HEK293T (cell line): ENCODE data around the gene ZNF625.

ENCODE experiments used
- CTCF ChIA-PET: fragments of 350-600 bp; formaldehyde crosslinking; extraction: SDS; loops from one replicate; lab custom pipeline; 2021; ENCODE audit warnings: antibody characterized with exemption, inconsistent platforms; lab: Yijun Ruan, JAX
- POLR2A ChIA-PET: fragments of 350-600 bp; formaldehyde crosslinking; extraction: SDS; loops from one replicate; lab custom pipeline; 2020; ENCODE audit warnings: antibody characterized with exemption, inconsistent platforms; lab: Yijun Ruan, JAX
- DNase-seq: peaks from one replicate; pipeline ENCODE4 v3.0.0; 2012; ENCODE audit warnings: mixed read lengths; ENCODE audit errors: extremely low spot score
- ARNT ChIP-seq: fragments of 450-650 bp; IDR thresholded peaks from 2 replicates; pipeline ENCODE4 v1.6.1; 2017; ENCODE audit warnings: mild to moderate bottlenecking
- BHLHE40 ChIP-seq: fragments of 450-650 bp; IDR thresholded peaks from 2 replicates; pipeline ENCODE4 v1.6.1; 2016; ENCODE audit warnings: mild to moderate bottlenecking, moderate library complexity, borderline replicate concordance
- CTBP1 ChIP-seq: fragments of 450-650 bp; IDR thresholded peaks from 2 replicates; pipeline ENCODE4 v1.6.1; 2016; ENCODE audit warnings: borderline replicate concordance
- ELF4 ChIP-seq: fragments of 450-650 bp; IDR thresholded peaks from 2 replicates; pipeline ENCODE4 v1.6.1; 2017; ENCODE audit warnings: antibody characterized with exemption
- FOXA1 ChIP-seq: fragments of 450-650 bp; IDR thresholded peaks from 2 replicates; pipeline ENCODE4 v1.6.1; 2016; ENCODE audit warnings: mild to moderate bottlenecking
- FOXK2 ChIP-seq: fragments of 450-650 bp; IDR thresholded peaks from 2 replicates; pipeline ENCODE4 v1.6.1; 2016; ENCODE audit warnings: mild to moderate bottlenecking
- FOXM1 ChIP-seq: fragments of 450-650 bp; IDR thresholded peaks from 2 replicates; pipeline ENCODE4 v1.6.1; 2017; ENCODE audit warnings: mild to moderate bottlenecking, borderline replicate concordance
- HDGF ChIP-seq: fragments of 450-650 bp; IDR thresholded peaks from 2 replicates; pipeline ENCODE4 v1.6.1; 2017; ENCODE audit warnings: antibody characterized with exemption, borderline replicate concordance
- L3MBTL2 ChIP-seq: fragments of 450-650 bp; conservative IDR thresholded peaks from 2 replicates; pipeline ENCODE4 v1.6.1; 2016; ENCODE audit warnings: mild to moderate bottlenecking
- LEF1 ChIP-seq: fragments of 450-650 bp; IDR thresholded peaks from 2 replicates; pipeline ENCODE4 v1.6.1; 2017; ENCODE audit warnings: mild to moderate bottlenecking, borderline replicate concordance
- NFRKB ChIP-seq: fragments of 450-650 bp; IDR thresholded peaks from 2 replicates; pipeline ENCODE4 v1.6.1; 2016; ENCODE audit warnings: mild to moderate bottlenecking, moderate library complexity
- SP1 ChIP-seq: fragments of 450-650 bp; IDR thresholded peaks from 2 replicates; pipeline ENCODE4 v1.6.1; 2017
- SUZ12 ChIP-seq: fragments of 450-650 bp; IDR thresholded peaks from 2 replicates; pipeline ENCODE4 v1.6.1; 2016; ENCODE audit warnings: mild to moderate bottlenecking
- TARDBP ChIP-seq: fragments of 450-650 bp; IDR thresholded peaks from 2 replicates; pipeline ENCODE4 v1.6.1; 2016
- ZNF384 ChIP-seq: fragments of 450-650 bp; IDR thresholded peaks from 2 replicates; pipeline ENCODE4 v1.6.1; 2016
- TF ChIP-seq, protein P1 (sequence below): fragments of 450-650 bp; IDR thresholded peaks from 2 replicates; pipeline ENCODE4 v1.6.1; 2016

Gene ZNF625

DNA sequence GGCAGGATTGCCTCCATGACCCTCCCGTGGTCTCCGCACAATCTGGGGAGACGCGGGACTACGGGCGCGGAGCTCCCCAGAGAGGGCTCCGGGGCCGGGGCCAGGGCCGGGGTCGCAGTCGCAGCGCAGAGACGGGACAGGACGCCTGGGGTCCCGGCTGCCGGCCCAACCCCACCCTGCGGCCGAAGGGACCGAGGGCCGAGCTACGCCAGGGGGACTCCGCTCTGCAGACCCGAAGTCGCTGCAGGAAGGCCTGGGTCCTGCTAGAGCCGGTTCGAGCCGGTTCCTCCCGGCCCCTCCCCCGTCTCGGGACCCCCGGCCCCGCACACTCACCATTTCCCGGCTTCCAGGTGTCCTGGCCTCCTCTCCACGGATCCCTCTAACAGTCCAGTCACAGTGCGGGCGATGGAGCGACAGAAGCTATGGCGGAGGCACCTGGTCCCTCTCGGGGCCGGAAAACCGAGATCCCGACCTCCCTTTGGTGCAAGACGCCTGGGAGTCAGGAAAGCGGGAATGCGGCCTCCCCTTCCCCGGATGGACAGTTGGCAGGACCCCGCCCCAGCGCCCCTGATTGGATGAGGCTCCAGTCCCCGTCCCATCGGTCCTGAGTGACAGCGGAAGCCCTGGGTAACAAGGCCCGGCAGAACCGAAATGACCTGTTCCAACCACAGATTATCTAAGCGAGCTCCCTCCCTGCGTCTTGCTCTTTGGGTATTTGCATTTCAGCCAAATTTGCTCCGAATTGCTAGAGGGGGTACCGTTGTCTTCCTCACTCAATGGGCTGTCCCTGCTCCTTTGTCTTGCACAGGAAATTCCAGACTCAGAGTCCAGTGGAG, at the start of gene ZNF625:
TSS of gene ZNF625 (minus strand) at position 512 of the 836 bp plus-strand sequence. CDS start at position 336, 176 bp downstream.
- CTCF ChIA-PET = no interaction called here
- TF ChIP-seq CTBP1 (no peak), BHLHE40 (no peak), L3MBTL2 (no peak), SUZ12 (no peak), FOXK2 (no peak), TARDBP (no peak), ZNF384 (no peak), HDGF (no peak), ARNT (no peak), FOXM1 (no peak), ELF4 (no peak), NFRKB (no peak)
- POLR2A ChIA-PET = no interaction called here
- no peak for DNase-seq

DNA sequence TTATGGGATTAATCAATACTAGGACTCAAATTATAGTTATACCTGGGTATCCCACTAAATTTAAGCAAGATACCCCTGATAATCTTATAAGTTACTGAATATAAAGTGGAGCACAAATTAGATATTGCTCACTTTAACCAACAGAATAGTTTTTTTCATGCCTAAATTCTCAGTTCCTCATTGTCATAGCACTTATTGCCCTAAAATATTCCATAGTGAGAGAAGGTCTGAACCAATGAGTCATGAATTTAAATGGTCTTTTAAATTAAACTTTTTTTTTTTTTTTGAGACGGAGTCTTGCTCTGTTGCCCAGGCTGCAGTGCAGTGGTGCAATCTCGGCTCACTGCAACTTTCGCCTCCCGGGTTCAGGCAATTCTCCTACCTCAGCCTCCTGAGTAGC, 48.8 kb upstream of the ZNF625 start:
- TF ChIP-seq FOXM1 (no peak), SP1 (no peak), FOXK2 (no peak), FOXA1 (no peak), CTBP1 (no peak), ZNF384 (no peak), LEF1 (no peak), HDGF (no peak)
- CTCF ChIA-PET = no interaction called here
- POLR2A ChIA-PET = no interaction called here
- DNase-seq = no peak

DNA sequence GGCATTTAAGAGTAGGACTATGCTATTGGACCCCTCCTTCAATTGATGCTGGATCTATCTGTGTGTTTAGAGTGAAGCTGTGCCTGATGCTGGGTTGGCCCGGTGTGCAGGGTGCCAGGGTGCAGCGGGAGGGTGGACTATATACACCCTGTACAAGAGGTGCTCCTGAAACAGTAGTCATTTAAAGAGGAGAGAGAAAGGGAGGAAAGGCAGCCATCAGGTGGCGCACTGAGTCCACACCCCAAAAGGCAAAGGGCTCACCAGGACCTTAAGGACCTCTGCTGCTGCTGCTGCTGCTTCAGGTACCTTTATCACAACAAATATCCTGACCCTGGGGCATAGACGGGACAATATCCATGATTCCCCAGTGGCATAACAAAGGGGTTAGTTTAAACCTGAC, 45.7 kb upstream of the ZNF625 start:
- TF ChIP-seq ELF4 (no peak), SP1 (no peak)
- ChIA-PET POLR2A (no interaction called here), CTCF (no interaction called here)
- DNase-seq = no peak

DNA sequence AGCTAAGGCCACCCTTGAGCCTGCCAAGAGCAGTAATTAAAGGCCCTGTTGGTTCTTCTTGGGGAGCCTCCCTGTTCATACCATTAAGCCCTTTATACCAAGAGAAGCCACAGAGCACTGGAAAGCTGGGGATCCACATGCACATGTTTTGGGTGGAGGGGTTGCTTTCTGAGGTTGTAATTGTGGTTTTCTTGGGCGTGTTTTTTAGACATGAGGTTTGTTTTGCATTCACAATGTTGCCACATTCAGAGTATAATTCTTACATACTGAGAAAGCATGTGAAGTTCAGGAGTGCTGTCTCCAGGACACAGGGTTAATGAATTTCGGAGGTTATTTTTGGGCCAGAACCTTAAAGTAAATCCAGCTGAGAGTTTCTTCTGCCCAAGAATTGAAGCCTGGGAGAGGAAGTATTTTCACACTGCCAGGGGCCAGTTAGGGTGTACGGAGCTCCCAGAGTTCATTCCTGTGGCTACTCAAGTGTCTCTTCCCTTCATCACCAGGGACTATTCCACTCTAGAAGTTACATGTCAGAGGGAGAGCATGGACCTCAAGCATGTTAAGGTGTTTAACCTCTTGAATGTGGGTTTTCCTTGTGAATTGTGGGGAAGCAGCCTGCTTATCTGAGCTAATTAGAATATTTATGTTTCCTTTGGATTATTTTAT, 43.4 kb upstream of the ZNF625 start:
- ChIA-PET POLR2A (no interaction called here), CTCF (no interaction called here)
- TF ChIP-seq NFRKB (no peak), L3MBTL2 (no peak), TARDBP (no peak), FOXA1 (no peak), CTBP1 (no peak), FOXM1 (no peak), LEF1 (no peak), FOXK2 (no peak), SP1 (no peak), HDGF (no peak), SUZ12 (no peak)
- TF ChIP-seq, protein P1, sequence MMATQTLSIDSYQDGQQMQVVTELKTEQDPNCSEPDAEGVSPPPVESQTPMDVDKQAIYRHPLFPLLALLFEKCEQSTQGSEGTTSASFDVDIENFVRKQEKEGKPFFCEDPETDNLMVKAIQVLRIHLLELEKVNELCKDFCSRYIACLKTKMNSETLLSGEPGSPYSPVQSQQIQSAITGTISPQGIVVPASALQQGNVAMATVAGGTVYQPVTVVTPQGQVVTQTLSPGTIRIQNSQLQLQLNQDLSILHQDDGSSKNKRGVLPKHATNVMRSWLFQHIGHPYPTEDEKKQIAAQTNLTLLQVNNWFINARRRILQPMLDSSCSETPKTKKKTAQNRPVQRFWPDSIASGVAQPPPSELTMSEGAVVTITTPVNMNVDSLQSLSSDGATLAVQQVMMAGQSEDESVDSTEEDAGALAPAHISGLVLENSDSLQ = no peak
- no peak for DNase-seq

DNA sequence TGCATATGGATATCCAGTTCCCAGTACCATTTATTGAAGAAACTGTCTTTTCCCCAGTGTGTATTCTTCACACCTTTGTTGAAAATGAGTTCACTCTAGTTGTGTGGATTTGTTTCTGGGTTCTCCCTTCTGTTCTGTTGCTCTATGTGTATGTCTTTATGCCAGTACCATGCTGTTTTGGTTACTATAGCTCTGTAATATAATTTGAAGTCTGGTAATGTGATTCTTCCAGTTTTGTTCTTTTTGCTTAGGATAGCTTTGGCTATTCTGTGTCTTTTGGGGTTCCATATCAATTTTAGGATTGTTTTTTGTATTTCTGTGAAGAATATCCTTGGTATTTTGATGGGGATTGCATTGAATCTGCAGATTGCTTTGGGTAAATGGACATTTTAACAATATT, 41.6 kb upstream of the ZNF625 start:
- POLR2A ChIA-PET = no interaction called here
- DNase-seq = no peak
- TF ChIP-seq FOXA1 (no peak), HDGF (no peak), L3MBTL2 (no peak), SUZ12 (no peak), SP1 (no peak)
- CTCF ChIA-PET = no interaction called here

DNA sequence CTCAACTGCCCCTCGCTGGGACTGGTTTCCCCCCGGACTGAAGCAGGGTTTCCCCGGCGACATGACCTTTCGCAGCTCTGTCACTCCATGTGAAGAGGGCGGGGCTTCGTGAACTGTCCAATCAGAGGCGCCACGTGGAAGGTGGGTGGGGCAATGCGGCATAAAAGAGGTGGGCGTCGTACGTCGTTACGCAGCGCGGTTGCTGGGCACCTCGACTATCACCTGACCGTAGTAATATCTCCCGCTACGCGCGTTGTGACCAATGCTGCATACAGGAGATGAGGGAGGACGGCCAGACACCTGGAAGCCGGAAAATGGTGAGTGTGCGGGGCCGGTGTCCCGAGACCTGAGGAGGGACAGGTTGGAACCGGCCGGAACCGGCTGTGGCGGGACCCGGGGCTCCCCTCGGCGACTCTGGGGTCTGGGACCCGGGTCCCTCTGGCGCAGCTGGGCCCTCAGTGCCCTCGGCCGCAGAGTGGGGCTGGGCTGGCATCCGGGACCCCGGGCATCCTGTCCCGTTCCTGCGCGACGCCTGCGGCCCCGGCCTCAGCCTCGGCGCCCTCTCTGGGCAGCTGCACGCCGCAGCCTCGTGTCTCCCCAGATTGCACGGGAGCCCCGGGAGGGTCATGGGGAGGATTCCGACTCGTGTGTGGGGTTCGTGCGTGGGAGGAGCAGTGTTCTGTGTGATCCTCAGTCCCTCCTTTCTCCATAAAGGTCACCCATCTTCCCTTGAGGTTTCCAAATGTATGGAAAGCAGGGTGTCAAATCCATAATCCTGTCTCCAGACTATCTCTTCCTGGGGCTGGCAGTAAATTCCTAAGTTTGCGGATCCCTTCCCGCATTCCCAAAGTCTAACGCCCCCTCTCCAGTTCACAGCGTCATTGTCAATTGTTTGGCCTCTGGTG, 38.5 kb upstream of the ZNF625 start:
- TF ChIP-seq SP1 (no peak), HDGF (no peak), SUZ12 (no peak), ELF4 (no peak), ARNT (no peak), ZNF384 (no peak), NFRKB (no peak)
- TF ChIP-seq, protein P1 = no peak
- POLR2A ChIA-PET = no interaction called here
- DNase-seq = no peak
- CTCF ChIA-PET = no interaction called here

DNA sequence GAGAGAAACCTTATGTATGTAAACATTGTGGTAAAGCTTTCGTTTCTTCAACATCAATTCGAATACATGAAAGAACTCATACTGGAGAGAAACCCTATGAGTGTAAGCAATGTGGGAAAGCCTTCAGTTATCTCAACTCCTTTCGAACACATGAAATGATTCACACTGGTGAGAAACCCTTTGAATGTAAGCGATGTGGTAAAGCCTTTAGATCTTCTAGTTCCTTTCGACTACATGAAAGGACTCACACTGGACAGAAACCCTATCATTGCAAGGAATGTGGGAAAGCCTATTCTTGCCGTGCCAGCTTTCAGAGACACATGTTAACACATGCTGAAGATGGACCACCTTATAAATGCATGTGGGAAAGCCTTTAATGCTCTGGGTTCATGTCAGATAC, 31.1 kb upstream of the ZNF625 start:
- CTCF ChIA-PET = no interaction called here
- no peak for DNase-seq
- POLR2A ChIA-PET = no interaction called here
- no peak for TF ChIP-seq CTBP1
- no peak for TF ChIP-seq FOXK2
- TF ChIP-seq ARNT = no peak
- TF ChIP-seq LEF1 = no peak
- TF ChIP-seq ELF4 = no peak
- no peak for TF ChIP-seq L3MBTL2
- no peak for TF ChIP-seq BHLHE40
- no peak for TF ChIP-seq FOXA1
- TF ChIP-seq FOXM1 = no peak
- TF ChIP-seq ZNF384 = no peak
- no peak for TF ChIP-seq NFRKB
- TF ChIP-seq TARDBP = no peak
- no peak for TF ChIP-seq HDGF
- no peak for TF ChIP-seq SUZ12
- TF ChIP-seq, protein P1 = no peak
- TF ChIP-seq SP1 = no peak
